Loucy (cell line): ENCODE measurements around the gene KLF17.

Experiments
- H2AFZ ChIP-seq: fragments of 200-600 bp; sonication (generic); 2 replicates; pipeline ENCODE4 v1.6.0; 2016; ENCODE audit warnings: antibody characterized with exemption, mild to moderate bottlenecking, low read length, moderate library complexity
- H3F3A ChIP-seq: fragments of 200-600 bp; 2 replicates; pipeline ENCODE4 v1.6.0; 2016; ENCODE audit warnings: antibody characterized with exemption, low read depth, mild to moderate bottlenecking
- H3K27me3 ChIP-seq: fragments of 200-600 bp; sonication (generic); 2 replicates; pipeline ENCODE4 v1.6.1; 2014; ENCODE audit warnings: low read length, mild to moderate bottlenecking; ENCODE audit not compliant: insufficient read depth, poor library complexity, severe bottlenecking
- H3K36me3 ChIP-seq: fragments of 200-600 bp; sonication (generic); 2 replicates; pipeline ENCODE4 v1.6.1; 2016; ENCODE audit warnings: low read length; ENCODE audit not compliant: insufficient read depth
- H3K4me1 ChIP-seq: fragments of 200-600 bp; sonication (generic); 2 replicates; pipeline ENCODE4 v1.5.1; 2014; ENCODE audit warnings: low read length, mild to moderate bottlenecking; ENCODE audit not compliant: insufficient read depth, poor library complexity, severe bottlenecking
- H3K4me2 ChIP-seq: fragments of 200-600 bp; sonication (generic); 2 replicates; pipeline ENCODE4 v1.6.0; 2014; ENCODE audit warnings: antibody characterized with exemption, low read length, low read depth, mild to moderate bottlenecking; ENCODE audit not compliant: poor library complexity, severe bottlenecking
- H3K4me3 ChIP-seq: fragments of 200-600 bp; sonication (generic); 2 replicates; pipeline ENCODE4 v1.5.1; 2014; ENCODE audit warnings: low read length, mild to moderate bottlenecking, mixed read lengths; ENCODE audit not compliant: poor library complexity, severe bottlenecking
- H3K79me2 ChIP-seq: fragments of 200-600 bp; sonication (generic); 2 replicates; pipeline ENCODE4 v1.6.1; 2014; ENCODE audit warnings: low read length; ENCODE audit not compliant: insufficient read depth
- H3K9ac ChIP-seq: fragments of 200-600 bp; sonication (generic); 2 replicates; pipeline ENCODE4 v1.6.0; 2014; ENCODE audit warnings: mild to moderate bottlenecking, low read depth, low read length, moderate library complexity; ENCODE audit not compliant: poor library complexity, severe bottlenecking
- H3K9me2 ChIP-seq: fragments of 200-600 bp; sonication (generic); replicated peaks from 2 replicates; pipeline ENCODE4 v1.6.1; 2016; ENCODE audit warnings: low read depth, low read length, mixed read lengths
- H3K9me3 ChIP-seq: fragments of 200-600 bp; sonication (generic); 2 replicates; pipeline ENCODE4 v1.6.1; 2014; ENCODE audit warnings: mild to moderate bottlenecking, antibody characterized with exemption, low read length, low read depth; ENCODE audit not compliant: insufficient read depth
- H4K20me1 ChIP-seq: fragments of 200-600 bp; sonication (generic); 2 replicates; pipeline ENCODE4 v1.6.0; 2014; ENCODE audit warnings: antibody characterized with exemption, low read length, mild to moderate bottlenecking; ENCODE audit not compliant: insufficient read depth, poor library complexity, severe bottlenecking
- EZH2phosphoT487 ChIP-seq: fragments of 200-600 bp; IDR thresholded peaks from 2 replicates; pipeline ENCODE4 v1.6.1; 2018; ENCODE audit warnings: antibody characterized with exemption, mild to moderate bottlenecking, moderate library complexity, borderline replicate concordance
- TF ChIP-seq, protein P1 (sequence below): fragments of 200-600 bp; sonication (generic); conservative IDR thresholded peaks from 2 replicates; pipeline ENCODE4 v1.5.1; 2014; ENCODE audit warnings: mild to moderate bottlenecking, antibody characterized with exemption, low read length

The KLF17 gene

DNA sequence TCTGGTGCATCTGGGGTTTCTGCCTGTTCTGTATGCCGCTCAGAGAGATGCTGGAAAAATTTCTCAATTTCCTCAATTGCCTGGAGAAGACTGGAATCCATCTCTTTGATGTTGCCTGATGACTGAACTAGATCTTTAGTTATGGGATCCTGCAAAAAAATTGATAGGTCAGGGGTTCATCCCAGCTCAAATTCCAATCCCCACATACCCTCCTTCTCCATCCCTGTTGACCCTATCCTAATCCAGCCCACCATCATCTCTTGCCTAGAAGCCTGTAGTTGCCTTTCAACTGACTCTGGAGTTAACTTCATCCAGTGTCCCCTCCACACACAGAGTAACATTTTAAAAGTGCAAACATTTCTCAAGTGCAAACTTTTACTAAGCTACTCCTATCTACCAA lies 22.9 kb downstream of the KLF17 start, which contains the start of gene KLF18:
TSS of gene KLF18 (minus strand) at position 101 of the 400 bp plus-strand sequence. CDS start at position 101, 0 bp downstream.
- Histone ChIP-seq H3K4me2 (no peak within 1 kb of the TSS), H3K9me3 (peaks cover 10% of the 10 kb centered on the region; the same call in 1 of the 2 replicates), H3K27me3 (no peaks in the 10 kb centered on the region), H4K20me1 (no peaks in the 10 kb centered on the region), H3K79me2 (no peaks in the 10 kb centered on the region), H3K4me1 (no peaks in the 10 kb centered on the region), H3K9ac (no peak within 1 kb of the TSS), H3K4me3 (no peak within 1 kb of the TSS), H3K36me3 (no peaks in the 10 kb centered on the region), H3F3A (no peaks in the 10 kb centered on the region), H2AFZ (no peak within 1 kb of the TSS), H3K9me2 (no peaks in the 10 kb centered on the region)
- TF ChIP-seq EZH2phosphoT487, result no peak
- TF ChIP-seq, protein P1, sequence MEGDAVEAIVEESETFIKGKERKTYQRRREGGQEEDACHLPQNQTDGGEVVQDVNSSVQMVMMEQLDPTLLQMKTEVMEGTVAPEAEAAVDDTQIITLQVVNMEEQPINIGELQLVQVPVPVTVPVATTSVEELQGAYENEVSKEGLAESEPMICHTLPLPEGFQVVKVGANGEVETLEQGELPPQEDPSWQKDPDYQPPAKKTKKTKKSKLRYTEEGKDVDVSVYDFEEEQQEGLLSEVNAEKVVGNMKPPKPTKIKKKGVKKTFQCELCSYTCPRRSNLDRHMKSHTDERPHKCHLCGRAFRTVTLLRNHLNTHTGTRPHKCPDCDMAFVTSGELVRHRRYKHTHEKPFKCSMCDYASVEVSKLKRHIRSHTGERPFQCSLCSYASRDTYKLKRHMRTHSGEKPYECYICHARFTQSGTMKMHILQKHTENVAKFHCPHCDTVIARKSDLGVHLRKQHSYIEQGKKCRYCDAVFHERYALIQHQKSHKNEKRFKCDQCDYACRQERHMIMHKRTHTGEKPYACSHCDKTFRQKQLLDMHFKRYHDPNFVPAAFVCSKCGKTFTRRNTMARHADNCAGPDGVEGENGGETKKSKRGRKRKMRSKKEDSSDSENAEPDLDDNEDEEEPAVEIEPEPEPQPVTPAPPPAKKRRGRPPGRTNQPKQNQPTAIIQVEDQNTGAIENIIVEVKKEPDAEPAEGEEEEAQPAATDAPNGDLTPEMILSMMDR, result no peak

DNA sequence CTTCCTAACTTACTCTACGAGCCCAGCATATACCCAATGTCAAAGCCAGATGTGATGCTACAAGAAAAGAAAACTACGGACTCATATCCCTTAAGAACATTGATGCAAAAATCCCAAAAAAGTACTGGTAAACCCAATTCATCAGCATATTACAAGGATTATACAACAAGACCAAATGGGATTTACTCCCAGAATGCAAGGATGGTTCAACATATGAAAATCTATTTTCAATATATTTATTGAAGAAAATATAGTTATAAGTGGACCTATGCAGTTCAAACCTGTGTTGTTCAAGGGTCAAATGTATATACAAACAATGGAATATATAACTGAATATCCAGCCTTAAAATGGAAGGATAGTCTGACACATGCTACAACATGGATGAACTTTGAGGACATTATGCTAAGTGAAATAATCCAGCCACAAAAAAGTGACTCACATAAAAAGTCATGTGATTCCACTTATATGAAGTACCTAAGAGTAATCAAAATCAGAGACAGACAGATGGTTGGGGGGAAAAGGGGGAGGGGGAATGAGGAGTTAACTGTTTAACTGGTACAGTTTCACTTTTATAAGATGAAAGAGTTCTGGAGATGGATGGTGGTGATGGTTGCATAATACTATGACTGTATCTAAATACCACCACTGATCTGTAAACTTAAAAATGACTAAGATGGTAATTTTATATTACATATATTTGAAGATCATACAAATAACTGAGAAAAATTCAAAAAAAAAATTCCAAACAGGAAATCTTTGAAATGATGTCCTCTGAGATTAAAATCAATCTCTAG lies 26.5 kb downstream of the KLF17 start:
- Histone ChIP-seq H3K79me2 (no peaks in the 10 kb centered on the region), H3K4me2 (no peak overlapping the region), H3K4me3 (no peak overlapping the region), H3K4me1 (no peaks in the 10 kb centered on the region), H3K9me3 (peaks cover 10% of the 10 kb centered on the region; the same call in 1 of the 2 replicates), H3K9me2 (no peaks in the 10 kb centered on the region), H3F3A (no peaks in the 10 kb centered on the region), H3K9ac (no peak overlapping the region), H3K36me3 (no peaks in the 10 kb centered on the region), H3K27me3 (no peaks in the 10 kb centered on the region), H2AFZ (no peak overlapping the region), H4K20me1 (no peaks in the 10 kb centered on the region)
- no peak for TF ChIP-seq EZH2phosphoT487
- TF ChIP-seq, protein P1, result no peak

DNA sequence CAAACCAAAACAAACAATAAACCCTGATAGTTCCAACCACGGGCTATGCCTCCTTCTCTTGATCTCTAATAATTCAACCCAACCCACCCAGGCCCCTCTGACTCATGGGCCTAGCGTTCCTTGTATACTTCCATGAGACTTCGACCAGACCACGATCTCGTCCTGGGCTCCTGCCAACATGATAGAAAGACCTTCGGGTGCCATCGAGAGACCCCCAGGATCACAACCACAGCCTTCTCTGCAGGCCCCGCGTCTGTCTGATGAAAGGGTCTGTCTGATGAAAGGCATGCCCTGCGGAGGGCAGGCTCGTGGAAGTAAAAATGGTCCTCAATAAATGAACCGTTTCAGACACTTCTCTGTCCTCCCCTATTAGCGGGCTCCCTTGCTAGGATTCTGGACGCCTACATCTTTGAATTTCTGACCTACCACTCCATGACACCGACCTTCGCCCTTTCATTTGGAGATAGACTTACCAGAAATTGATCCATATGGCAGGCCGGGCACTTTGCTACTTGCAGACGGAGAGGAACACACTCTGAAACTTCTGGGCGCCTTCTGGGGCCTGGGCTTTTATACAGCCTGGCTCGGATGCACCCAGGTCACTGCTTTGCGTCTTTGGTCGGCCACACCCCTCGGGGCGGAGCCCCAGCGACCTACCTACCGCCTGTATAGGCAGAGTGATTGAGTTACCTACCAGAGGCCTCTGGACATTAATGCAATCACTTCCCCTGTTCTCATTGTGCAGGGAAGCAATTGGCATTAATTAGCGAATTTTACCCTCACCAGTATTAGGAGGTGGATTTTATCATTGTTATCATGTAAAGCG lies 28.1 kb downstream of the KLF17 start:
- Histone ChIP-seq H2AFZ (no peak overlapping the region), H3F3A (no peaks in the 10 kb centered on the region), H3K79me2 (no peaks in the 10 kb centered on the region), H3K36me3 (no peaks in the 10 kb centered on the region), H3K27me3 (peaks cover 8% of the 10 kb centered on the region), H3K9me2 (no peaks in the 10 kb centered on the region), H3K4me3 (no peak overlapping the region), H3K4me1 (no peaks in the 10 kb centered on the region), H4K20me1 (no peaks in the 10 kb centered on the region), H3K9ac (no peak overlapping the region), H3K9me3 (peaks cover 10% of the 10 kb centered on the region; the same call in 1 of the 2 replicates), H3K4me2 (no peak overlapping the region)
- TF ChIP-seq, protein P1, result no peak
- TF ChIP-seq EZH2phosphoT487, result no peak
